Measurements from ENCODE around the gene FRMD8.

DNA sequence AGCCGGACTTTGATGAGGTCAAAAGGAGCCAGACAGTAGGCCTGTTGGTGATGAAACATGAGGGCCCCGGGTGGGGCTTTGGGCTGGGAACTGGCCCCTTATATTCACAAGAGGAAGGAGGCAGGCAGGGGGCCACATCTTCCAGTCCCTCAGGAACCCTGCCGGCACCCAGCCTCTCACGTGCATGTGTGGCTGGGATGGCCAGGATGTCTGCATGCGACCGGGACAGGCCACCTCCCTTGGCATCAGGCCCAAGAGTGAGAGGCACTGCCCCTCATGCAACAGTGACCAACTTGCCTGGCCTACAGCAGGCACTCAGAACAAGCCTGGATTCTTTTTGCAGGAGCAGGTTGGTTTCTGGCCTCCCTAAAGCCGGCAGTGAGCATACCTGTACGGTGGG, 9.4 kb upstream of the FRMD8 start:
- TF ChIP-seq, protein P1, sequence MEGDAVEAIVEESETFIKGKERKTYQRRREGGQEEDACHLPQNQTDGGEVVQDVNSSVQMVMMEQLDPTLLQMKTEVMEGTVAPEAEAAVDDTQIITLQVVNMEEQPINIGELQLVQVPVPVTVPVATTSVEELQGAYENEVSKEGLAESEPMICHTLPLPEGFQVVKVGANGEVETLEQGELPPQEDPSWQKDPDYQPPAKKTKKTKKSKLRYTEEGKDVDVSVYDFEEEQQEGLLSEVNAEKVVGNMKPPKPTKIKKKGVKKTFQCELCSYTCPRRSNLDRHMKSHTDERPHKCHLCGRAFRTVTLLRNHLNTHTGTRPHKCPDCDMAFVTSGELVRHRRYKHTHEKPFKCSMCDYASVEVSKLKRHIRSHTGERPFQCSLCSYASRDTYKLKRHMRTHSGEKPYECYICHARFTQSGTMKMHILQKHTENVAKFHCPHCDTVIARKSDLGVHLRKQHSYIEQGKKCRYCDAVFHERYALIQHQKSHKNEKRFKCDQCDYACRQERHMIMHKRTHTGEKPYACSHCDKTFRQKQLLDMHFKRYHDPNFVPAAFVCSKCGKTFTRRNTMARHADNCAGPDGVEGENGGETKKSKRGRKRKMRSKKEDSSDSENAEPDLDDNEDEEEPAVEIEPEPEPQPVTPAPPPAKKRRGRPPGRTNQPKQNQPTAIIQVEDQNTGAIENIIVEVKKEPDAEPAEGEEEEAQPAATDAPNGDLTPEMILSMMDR (IDR thresholded peaks at IDR 0.05) = no peak
- no peak for TF ChIP-seq POLR2A (IDR thresholded peaks at IDR 0.05)
